Caco-2 (cell line): ENCODE data around the gene TBPL1. TPM values are rescaled to one million over a fixed set of nuclear protein-coding genes. Genes with fewer than 3 reads are reported as not detected.

ENCODE experiments used
- BruUV-seq: library from RNA; stranded (reverse); fragments of 400-500 nt; replicated peaks from 2 replicates; lab custom pipeline; 2021; lab: Mats Ljungman, UMichigan
- CTCF ChIA-PET: fragments of 300-600 bp; sonication (Branson Sonifier 250); formaldehyde crosslinking; loops from one replicate; lab custom pipeline; 2022; ENCODE audit warnings: antibody characterized with exemption; lab: Charles Lee
- POLR2A ChIA-PET: fragments of 300-600 bp; sonication (Branson Sonifier 250); formaldehyde crosslinking; loops from one replicate; lab custom pipeline; 2022; ENCODE audit warnings: antibody characterized with exemption; lab: Charles Lee
- DNase-seq, 2 experiments: peaks; one replicate each; pipeline versions ENCODE4 v3.0.0 to v3.0.0-alpha.2; 2020 to 2022
- H3K27me3 ChIP-seq: replicated peaks from 2 replicates; pipeline ENCODE4 v1.6.0; 2011; ENCODE audit warnings: low read length; ENCODE audit not compliant: control insufficient read depth, insufficient read depth
- H3K36me3 ChIP-seq: 2 replicates; pipeline ENCODE4 v1.5.1; 2011; ENCODE audit warnings: low read length; ENCODE audit not compliant: control insufficient read depth, insufficient read depth
- H3K4me1 ChIP-seq: fragments of 250-450 bp; sonication (Bioruptor Pico); 2 replicates; pipeline ENCODE4 v1.5.1; 2020; ENCODE audit warnings: mild to moderate bottlenecking
- H3K4me3 ChIP-seq: 2 replicates; pipeline ENCODE4 v1.5.1; 2011; ENCODE audit warnings: low read depth, mild to moderate bottlenecking, control low read depth, low read length
- H3K9me3 ChIP-seq: fragments of 250-450 bp; sonication (Bioruptor Pico); 2 replicates; pipeline ENCODE4 v1.5.1; 2020; ENCODE audit warnings: mild to moderate bottlenecking, moderate library complexity
- H3K27ac Mint-ChIP-seq: one replicate; pipeline ENCODE4 v1.8.0; 2022; ENCODE audit warnings: mixed read lengths; ENCODE audit not compliant: unreplicated experiment
- H3K27me3 Mint-ChIP-seq: one replicate; pipeline ENCODE4 v1.8.0; 2022; ENCODE audit warnings: mixed read lengths; ENCODE audit not compliant: insufficient read depth, unreplicated experiment
- H3K36me3 Mint-ChIP-seq: one replicate; pipeline ENCODE4 v1.8.0; 2022; ENCODE audit warnings: mild to moderate bottlenecking, mixed read lengths; ENCODE audit not compliant: insufficient read depth, unreplicated experiment
- H3K4me1 Mint-ChIP-seq: one replicate; pipeline ENCODE4 v1.8.0; 2022; ENCODE audit warnings: low read depth, mixed read lengths; ENCODE audit not compliant: unreplicated experiment
- H3K4me3 Mint-ChIP-seq: one replicate; pipeline ENCODE4 v1.8.0; 2022; ENCODE audit warnings: mild to moderate bottlenecking, moderate library complexity, mixed read lengths; ENCODE audit not compliant: unreplicated experiment
- H3K9me3 Mint-ChIP-seq: one replicate; pipeline ENCODE4 v1.8.0; 2022; ENCODE audit warnings: mixed read lengths; ENCODE audit not compliant: unreplicated experiment
- intact Hi-C: fragments of 100-400 bp; cut with micrococcal nuclease; formaldehyde crosslinking; loops from one replicate; pipeline ENCODE4 v1.10.0; 2022; ENCODE audit not compliant: unreplicated experiment
- total RNA-seq: library from RNA; stranded (reverse); gene quantifications from 2 replicates; pipeline ENCODE4 v1.2.3, GENCODE V29; 2022
- TF ChIP-seq, protein P1 (sequence below), 2 experiments: fragments of 200-600 bp in 1 of 2; IDR thresholded peaks; 1 replicate in 1 of 2; 2 replicates in 1 of 2; pipeline versions ENCODE4 v1.5.1 to v1.8.0; 2011 to 2022; ENCODE audit warnings: antibody characterized with exemption in 1 of 2, control low read depth in 1 of 2, inconsistent platforms in 1 of 2, low read depth in 1 of 2, low read length in 1 of 2, mild to moderate bottlenecking in 1 of 2, moderate library complexity in 1 of 2; ENCODE audit not compliant: insufficient read depth in 1 of 2, severe bottlenecking in 1 of 2, unreplicated experiment in 1 of 2

The TBPL1 gene
- total RNA-seq, 1 experiment from 2014 or later = 19.3 TPM

DNA sequence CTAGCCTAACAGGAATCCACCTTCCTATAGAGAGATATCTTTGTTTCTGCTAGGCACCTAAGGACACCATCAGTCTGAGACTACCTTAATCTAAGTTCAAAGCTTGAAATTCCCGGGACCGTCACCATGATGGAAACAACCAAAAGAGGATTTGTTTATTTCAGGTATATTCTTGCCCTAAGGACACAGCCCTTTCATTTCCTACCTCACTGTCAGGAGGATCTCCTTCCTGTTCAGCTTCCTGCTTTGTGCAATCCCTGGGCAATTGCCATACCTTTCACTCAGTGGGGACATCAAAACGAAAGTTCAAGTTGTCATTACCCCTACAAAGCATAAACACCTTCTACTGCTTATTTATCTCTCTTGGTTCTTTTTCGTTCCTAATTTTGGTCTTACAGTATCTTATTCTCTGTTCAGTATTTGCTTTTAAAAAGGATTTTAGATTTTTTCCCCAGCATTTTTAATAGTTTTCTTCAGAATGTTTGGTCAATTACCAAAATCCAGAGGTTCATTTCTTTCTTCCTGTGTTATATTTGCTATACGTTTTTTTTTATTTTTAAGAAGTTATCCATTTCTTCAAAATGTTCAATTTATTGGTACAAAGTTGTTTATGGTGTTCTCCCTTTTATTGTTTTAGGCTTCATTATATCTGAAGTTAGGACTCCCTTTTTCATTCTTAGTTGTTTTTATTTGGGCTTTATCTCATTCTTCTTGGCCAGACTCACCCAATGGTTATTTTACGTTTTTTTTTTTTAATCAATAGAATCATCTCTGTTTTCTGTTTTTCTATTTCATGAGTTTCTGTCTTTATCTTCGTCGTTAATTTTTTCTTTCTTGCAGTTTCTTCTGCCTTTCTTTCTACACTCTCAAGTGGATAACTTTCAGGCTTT, 13.0 kb upstream of the TBPL1 start:
- intact Hi-C loops = no loop called here
- Histone ChIP-seq H3K36me3 (no peaks in the 10 kb centered on the region), H3K4me3 (no peak overlapping the region), H3K27me3 (no peaks in the 10 kb centered on the region), H3K9me3 (no peaks in the 10 kb centered on the region), H3K4me1 (no peaks in the 10 kb centered on the region)
- no peak for DNase-seq
- Mint-ChIP-seq H3K27me3 (peaks cover 16% of the 10 kb centered on the region), H3K36me3 (no peaks in the 10 kb centered on the region), H3K27ac (no peak overlapping the region), H3K4me3 (no peak overlapping the region), H3K4me1 (no peaks in the 10 kb centered on the region), H3K9me3 (no peaks in the 10 kb centered on the region)
- ChIA-PET CTCF (interaction anchor here (1.0 kb wide), 1 partner anchor 157 kb away, joined by 3 read pairs; no protein-coding TSS in a partner anchor), POLR2A (no interaction called here)
- TF ChIP-seq, protein P1, sequence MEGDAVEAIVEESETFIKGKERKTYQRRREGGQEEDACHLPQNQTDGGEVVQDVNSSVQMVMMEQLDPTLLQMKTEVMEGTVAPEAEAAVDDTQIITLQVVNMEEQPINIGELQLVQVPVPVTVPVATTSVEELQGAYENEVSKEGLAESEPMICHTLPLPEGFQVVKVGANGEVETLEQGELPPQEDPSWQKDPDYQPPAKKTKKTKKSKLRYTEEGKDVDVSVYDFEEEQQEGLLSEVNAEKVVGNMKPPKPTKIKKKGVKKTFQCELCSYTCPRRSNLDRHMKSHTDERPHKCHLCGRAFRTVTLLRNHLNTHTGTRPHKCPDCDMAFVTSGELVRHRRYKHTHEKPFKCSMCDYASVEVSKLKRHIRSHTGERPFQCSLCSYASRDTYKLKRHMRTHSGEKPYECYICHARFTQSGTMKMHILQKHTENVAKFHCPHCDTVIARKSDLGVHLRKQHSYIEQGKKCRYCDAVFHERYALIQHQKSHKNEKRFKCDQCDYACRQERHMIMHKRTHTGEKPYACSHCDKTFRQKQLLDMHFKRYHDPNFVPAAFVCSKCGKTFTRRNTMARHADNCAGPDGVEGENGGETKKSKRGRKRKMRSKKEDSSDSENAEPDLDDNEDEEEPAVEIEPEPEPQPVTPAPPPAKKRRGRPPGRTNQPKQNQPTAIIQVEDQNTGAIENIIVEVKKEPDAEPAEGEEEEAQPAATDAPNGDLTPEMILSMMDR (IDR thresholded peaks at IDR 0.05; ENCODE audit: insufficient read depth in 1 of 2, low read depth in 1 of 2, low read length in 1 of 2, severe bottlenecking in 1 of 2, unreplicated experiment in 1 of 2) = no peak
- no TSS peak for BruUV-seq

DNA sequence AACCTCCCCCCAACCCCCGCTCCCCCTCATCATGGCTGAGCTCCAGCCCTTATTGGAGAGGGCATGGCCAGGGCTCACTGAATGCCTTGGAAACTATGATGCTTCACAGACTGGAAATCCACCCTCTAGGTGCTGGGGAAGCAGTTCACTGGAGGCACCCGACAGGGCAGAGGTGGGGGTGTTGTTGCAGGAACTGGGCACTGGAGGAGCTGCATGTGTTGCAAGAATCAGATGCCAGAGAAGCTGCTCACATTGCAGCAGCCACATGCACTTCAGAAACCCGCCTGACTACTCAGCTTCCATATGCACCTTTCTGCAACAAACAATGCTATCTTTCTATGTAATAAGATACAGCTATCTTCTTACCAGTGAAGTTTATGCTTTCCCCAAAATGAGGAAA, 7.9 kb upstream of the TBPL1 start:
- TF ChIP-seq, protein P1 (IDR thresholded peaks at IDR 0.05; ENCODE audit: insufficient read depth in 1 of 2, low read depth in 1 of 2, low read length in 1 of 2, severe bottlenecking in 1 of 2, unreplicated experiment in 1 of 2) = no peak
- ChIA-PET POLR2A (interaction anchor here (0.5 kb wide), 1 partner anchor 56 kb away, joined by 3 read pairs; no protein-coding TSS in a partner anchor), CTCF (interaction anchor here (1.2 kb wide), 1 partner anchor 29 kb away, joined by 3 read pairs; no protein-coding TSS in a partner anchor)
- peaks cover 18% of the 10 kb centered on the region for H3K27me3 Mint-ChIP-seq
- no TSS peak for BruUV-seq
- no peak overlapping the region for H3K27ac Mint-ChIP-seq
- H3K9me3 ChIP-seq = no peaks in the 10 kb centered on the region
- H3K9me3 Mint-ChIP-seq = no peaks in the 10 kb centered on the region
- H3K4me3 ChIP-seq = no peak overlapping the region
- no peaks in the 10 kb centered on the region for H3K27me3 ChIP-seq
- DNase-seq = peak in 1 of 2 experiments; percentile 5
- H3K36me3 Mint-ChIP-seq = no peaks in the 10 kb centered on the region
- H3K36me3 ChIP-seq = no peaks in the 10 kb centered on the region
- intact Hi-C loops = no loop called here
- no peak overlapping the region for H3K4me3 Mint-ChIP-seq
- H3K4me1 ChIP-seq = no peaks in the 10 kb centered on the region
- H3K4me1 Mint-ChIP-seq = no peaks in the 10 kb centered on the region

DNA sequence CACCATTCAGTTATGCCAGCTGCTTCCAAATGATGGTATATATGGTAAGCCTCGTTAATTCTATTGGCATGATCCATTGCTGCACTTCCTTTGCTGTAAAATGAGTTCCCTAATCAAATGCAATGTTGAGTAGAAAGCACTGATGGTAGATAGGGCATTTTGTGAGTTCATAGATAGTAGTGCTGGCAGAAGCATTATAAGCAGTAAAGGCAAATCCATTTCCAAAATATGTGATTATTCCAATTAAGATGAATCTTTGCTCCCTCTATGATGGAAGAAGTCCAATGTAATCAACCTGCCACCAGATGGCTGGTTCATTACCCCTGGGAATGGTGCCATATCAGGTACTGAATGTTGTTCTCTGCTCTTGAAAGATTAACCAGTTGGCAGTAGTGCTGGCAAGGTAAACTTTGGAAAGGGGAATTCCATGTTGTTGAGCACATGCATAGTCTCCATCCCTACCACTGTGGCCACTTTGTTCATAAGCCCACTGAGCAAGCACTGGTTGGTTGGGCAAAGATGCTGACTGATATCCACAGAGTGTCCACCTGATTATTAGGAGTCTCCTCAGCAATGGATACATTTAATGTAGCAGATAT, 5.6 kb upstream of the TBPL1 start:
- no peaks in the 10 kb centered on the region for H3K9me3 ChIP-seq
- H3K36me3 Mint-ChIP-seq = no peaks in the 10 kb centered on the region
- peaks cover 6% of the 10 kb centered on the region for H3K27me3 Mint-ChIP-seq
- H3K9me3 Mint-ChIP-seq = no peaks in the 10 kb centered on the region
- no peaks in the 10 kb centered on the region for H3K27me3 ChIP-seq
- no peaks in the 10 kb centered on the region for H3K36me3 ChIP-seq
- H3K4me3 Mint-ChIP-seq = no peak overlapping the region
- ChIA-PET POLR2A (no interaction called here), CTCF (no interaction called here)
- no peaks in the 10 kb centered on the region for H3K4me1 Mint-ChIP-seq
- TF ChIP-seq, protein P1 (IDR thresholded peaks at IDR 0.05; ENCODE audit: insufficient read depth in 1 of 2, low read depth in 1 of 2, low read length in 1 of 2, severe bottlenecking in 1 of 2, unreplicated experiment in 1 of 2) = no peak
- DNase-seq = no peak
- H3K4me1 ChIP-seq = no peaks in the 10 kb centered on the region
- H3K27ac Mint-ChIP-seq = no peak overlapping the region
- no TSS peak for BruUV-seq
- no peak overlapping the region for H3K4me3 ChIP-seq
- intact Hi-C loops = no loop called here
